Erythroblast (primary cell): ENCODE data around the gene C1QTNF8.

Source experiments
- GATA1 ChIP-seq: IDR thresholded peaks from 2 replicates; pipeline ENCODE4 v1.6.1; 2011; ENCODE audit warnings: low read depth, mild to moderate bottlenecking, control low read depth, low read length, moderate library complexity
- POLR2A ChIP-seq: IDR thresholded peaks from 2 replicates; pipeline ENCODE4 v1.6.1; 2011; ENCODE audit warnings: mild to moderate bottlenecking, low read length

GRCh38 chr16:1080801-1081733, 15.0 kb downstream of the C1QTNF8 start:
- TF ChIP-seq POLR2A, result no peak
- TF ChIP-seq GATA1, result no peak
